Lower leg skin (tissue), 4 donors: Measurements from ENCODE around the gene MAP3K8. TPM values are rescaled to one million over a fixed set of nuclear protein-coding genes. Genes with fewer than 3 reads are reported as not detected.

ENCODE experiments used
- DNase-seq, 2 donors: peaks; one replicate each; pipeline ENCODE4 v3.0.0-alpha.2; 2019; ENCODE audit warnings: low spot score in 2 of 2
- H3K4me3 ChIP-seq: fragments of 200-600 bp; sonication (generic); 2 replicates; pipeline ENCODE4 v1.5.1; 2017; ENCODE audit warnings: mild to moderate bottlenecking, low read depth; ENCODE audit not compliant: poor library complexity, severe bottlenecking
- POLR2A ChIP-seq, 2 donors: fragments of 450-650 bp; IDR thresholded peaks; one replicate each; pipeline ENCODE4 v1.6.1; 2016 to 2017; ENCODE audit warnings: antibody characterized with exemption in 2 of 2, mild to moderate bottlenecking in 1 of 2, moderate library complexity in 1 of 2
- WGBS, 2 donors: methylation state at CpG; one replicate each; pipeline ENCODE4 v1.1.5; 2018; 5-methylcytosine and 5-hydroxymethylcytosine counted together
- intact Hi-C: fragments of 100-400 bp; cut with DNase I; formaldehyde crosslinking; loops from one replicate; pipeline ENCODE4 v1.15.0; 2023; ENCODE audit warnings: low total_unique reads
- total RNA-seq, 4 donors: library from RNA; depleted of rRNA; stranded (reverse); fragments of >200 nt; gene quantifications; one replicate each; pipeline ENCODE4 v1.1.0, GENCODE V29; 2016
- TF ChIP-seq, protein P1 (sequence below), 3 donors: fragments of 450-650 bp; IDR thresholded peaks; one replicate each; pipeline ENCODE4 v1.5.1; 2016; ENCODE audit warnings: antibody characterized with exemption in 3 of 3, mild to moderate bottlenecking in 3 of 3, moderate library complexity in 2 of 3

Gene MAP3K8
- total RNA-seq, 4 donors from 2014 or later = 27.0 to 41.8 (median 35.5) TPM

DNA sequence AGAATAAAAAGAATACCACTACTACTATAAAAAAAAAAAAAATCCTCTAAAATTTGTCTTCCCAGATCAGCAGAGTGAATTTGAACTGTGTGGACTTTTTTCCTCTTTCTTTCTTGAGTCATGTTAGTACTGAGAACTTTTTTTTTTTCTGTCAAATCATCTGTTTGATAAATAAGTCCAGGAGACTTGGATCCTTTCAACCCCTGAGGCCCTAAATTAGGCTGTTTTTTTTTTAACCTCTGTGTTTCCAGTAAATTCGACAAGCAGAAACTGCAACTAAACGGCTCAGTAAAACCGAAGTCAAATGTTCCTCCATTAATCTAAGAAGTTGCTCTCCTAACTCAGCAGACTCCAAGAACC lies 2.7 kb downstream of the MAP3K8 start:
- WGBS, 2 donors = 5 to 10% methylated on average over 3 of the region's 3 CpGs
- no peak for TF ChIP-seq POLR2A (IDR thresholded peaks at IDR 0.05)
- intact Hi-C loops = no loop called here
- no peak for DNase-seq
- no peak overlapping the region for H3K4me3 ChIP-seq

DNA sequence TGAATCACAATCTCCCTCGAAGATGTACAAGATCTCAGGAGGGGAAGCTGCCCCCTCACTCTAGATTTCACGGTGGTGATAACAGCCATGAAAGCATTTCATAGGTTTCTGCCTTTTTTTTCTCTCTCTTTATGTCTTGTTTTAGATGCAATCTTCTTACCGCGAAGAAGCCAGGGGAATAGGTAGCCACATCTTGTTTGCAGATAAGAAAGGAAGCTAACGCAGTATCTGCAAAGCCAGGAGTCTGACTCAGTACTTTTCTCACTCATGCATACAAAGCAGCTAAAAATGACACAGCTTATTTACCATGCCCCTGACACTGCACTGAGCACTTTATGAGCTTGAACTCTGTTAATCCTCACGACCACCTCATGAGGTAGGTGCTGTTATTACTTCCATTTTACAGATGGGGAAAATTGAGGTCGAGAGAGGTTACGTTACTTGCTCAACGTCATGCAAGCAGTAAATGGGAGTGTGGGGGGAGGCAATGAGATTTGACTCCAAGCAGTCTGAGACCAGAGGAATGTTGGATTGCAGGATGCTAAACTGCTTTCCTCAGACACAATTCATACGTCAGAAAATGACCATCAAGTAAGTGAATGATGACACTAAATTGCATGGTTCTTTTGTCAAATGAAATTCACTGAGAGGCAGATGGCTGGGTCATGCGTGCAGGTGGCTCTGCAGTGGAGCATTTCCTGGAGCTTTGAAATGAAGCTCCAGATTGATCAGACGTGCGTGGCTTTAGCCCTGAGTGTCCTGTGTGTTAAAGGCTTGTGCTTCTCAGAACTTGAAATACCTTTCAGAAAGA lies 3.3 kb downstream of the MAP3K8 start:
- intact Hi-C loops = no loop called here
- no peak for DNase-seq
- no peak for TF ChIP-seq POLR2A (IDR thresholded peaks at IDR 0.05)
- TF ChIP-seq, protein P1, sequence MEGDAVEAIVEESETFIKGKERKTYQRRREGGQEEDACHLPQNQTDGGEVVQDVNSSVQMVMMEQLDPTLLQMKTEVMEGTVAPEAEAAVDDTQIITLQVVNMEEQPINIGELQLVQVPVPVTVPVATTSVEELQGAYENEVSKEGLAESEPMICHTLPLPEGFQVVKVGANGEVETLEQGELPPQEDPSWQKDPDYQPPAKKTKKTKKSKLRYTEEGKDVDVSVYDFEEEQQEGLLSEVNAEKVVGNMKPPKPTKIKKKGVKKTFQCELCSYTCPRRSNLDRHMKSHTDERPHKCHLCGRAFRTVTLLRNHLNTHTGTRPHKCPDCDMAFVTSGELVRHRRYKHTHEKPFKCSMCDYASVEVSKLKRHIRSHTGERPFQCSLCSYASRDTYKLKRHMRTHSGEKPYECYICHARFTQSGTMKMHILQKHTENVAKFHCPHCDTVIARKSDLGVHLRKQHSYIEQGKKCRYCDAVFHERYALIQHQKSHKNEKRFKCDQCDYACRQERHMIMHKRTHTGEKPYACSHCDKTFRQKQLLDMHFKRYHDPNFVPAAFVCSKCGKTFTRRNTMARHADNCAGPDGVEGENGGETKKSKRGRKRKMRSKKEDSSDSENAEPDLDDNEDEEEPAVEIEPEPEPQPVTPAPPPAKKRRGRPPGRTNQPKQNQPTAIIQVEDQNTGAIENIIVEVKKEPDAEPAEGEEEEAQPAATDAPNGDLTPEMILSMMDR (IDR thresholded peaks at IDR 0.05) = no peak
- no peak overlapping the region for H3K4me3 ChIP-seq
- WGBS, 2 donors = 23 to 28% methylated on average over 13 of the region's 13 CpGs

DNA sequence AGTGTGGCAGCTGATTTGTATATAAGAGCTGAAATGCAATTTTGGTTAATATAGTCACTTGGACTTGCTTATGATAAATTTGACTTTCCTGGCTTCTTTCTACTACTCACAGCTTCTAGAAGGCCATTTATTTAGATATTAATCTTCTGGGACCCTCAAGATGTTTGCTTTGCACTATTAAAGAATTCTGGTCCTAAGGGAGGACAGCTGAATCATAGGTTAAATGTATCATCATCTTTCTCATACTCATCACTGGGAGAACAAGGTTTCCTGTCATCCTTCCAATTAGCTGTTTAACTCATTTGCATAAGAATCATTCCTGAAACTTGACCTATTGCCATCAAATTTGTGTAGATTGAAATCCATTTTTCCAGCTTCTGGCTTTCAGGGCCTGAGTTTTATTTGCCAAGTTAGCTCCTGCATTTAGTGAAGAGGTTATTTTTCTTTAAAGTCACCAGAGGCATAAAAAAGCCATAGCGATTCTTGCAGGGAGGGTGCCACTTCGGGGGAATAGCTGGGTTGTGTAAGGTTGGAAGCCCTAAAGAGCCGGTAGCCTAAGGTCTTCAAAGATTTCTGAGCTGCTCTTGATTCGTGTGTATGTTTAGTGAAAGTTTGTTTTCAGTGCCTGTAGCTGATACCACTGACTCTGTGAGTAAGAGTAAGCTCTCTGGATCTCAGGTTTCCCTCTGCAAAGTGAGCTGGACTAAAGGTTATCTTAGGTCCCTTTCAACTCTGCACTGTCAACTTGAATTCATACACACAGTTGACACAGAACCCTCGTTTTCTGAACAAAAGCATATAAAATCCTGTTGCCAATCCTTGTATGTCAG lies 4.3 kb downstream of the MAP3K8 start:
- WGBS, 2 donors = 28% methylated on average over 5 of the region's 5 CpGs
- intact Hi-C loops = no loop called here
- no peak for TF ChIP-seq POLR2A (IDR thresholded peaks at IDR 0.05)
- TF ChIP-seq, protein P1 (IDR thresholded peaks at IDR 0.05) = no peak
- H3K4me3 ChIP-seq = no peak overlapping the region
- no peak for DNase-seq

DNA sequence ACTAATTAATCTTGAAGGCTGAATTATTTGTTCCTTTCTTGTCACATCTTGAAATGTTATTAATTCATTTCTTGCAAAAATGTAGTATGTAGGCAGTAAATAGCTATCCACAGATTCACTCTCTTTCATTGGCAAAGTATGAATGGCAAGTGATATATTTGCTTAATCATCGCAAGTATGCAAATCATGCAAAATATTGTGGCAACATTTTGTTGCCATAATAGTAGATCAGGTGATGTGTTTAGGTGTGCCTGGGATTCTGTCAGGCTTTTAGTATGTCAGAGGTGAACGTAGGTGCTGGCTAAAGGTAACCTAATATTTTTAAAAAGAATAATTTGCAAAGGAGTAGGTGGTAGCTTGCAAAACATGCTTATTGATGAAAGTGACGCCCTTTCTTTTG lies 5.9 kb downstream of the MAP3K8 start:
- TF ChIP-seq, protein P1 (IDR thresholded peaks at IDR 0.05) = no peak
- no peak for TF ChIP-seq POLR2A (IDR thresholded peaks at IDR 0.05)
- intact Hi-C loops = no loop called here
- 60 to 61% methylated on average over 3 of the region's 3 CpGs for WGBS, 2 donors
- DNase-seq = no peak
- no peak overlapping the region for H3K4me3 ChIP-seq

DNA sequence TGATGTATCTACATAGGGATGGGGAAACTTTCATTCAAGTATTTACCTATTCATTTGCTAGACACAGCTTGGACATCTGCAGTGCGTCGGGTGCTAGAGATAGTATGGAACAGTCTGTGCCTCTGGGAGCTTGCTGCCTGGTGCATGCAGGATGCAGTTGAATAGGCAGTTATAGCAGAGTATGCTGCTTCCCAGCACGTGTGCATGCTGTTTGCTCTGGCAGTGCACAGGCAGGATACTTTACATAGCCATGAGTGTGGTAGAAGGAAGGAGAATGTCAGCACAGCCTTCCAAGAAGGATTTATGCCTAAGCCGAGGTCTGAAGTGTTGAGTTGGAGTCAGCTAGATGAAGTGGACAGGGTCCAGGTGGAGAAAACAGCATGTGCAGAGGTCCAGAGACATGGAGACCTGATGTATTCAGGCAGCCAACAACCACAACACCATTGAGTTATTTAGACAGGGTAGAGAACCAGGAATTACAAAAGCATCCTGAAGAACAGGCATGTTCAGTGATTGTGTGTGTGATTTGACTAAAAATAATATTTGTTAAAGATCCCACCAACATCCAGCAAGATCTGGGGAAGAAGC lies 8.1 kb downstream of the MAP3K8 start:
- no peak for DNase-seq

More for the DNA sequence above, 8.1 kb downstream of the MAP3K8 start:
- TF ChIP-seq POLR2A (IDR thresholded peaks at IDR 0.05) = no peak
- TF ChIP-seq, protein P1 (IDR thresholded peaks at IDR 0.05) = no peak
- WGBS, 2 donors = 68 to 77% methylated on average over 4 of the region's 4 CpGs
- intact Hi-C loops = no loop called here
- no peak overlapping the region for H3K4me3 ChIP-seq
